WTC11 (cell line): ENCODE measurements around the gene EMSY.

Experiments used
- GABPB1 ChIP-seq: sonication (generic); formaldehyde crosslinking; IDR thresholded peaks from 2 replicates; pipeline ENCODE4 v1.8.1; 2023; ENCODE audit warnings: mild to moderate bottlenecking, missing genetic modification reagents
- MYBL2 ChIP-seq: sonication (generic); formaldehyde crosslinking; IDR thresholded peaks from 2 replicates; pipeline ENCODE4 v1.8.1; 2023; ENCODE audit warnings: mild to moderate bottlenecking, moderate library complexity, missing genetic modification reagents
- TF ChIP-seq, protein P1 (sequence below): fragments of 200-600 bp; IDR thresholded peaks from 2 replicates; pipeline ENCODE4 v1.8.0; 2022; ENCODE audit warnings: antibody characterized with exemption

DNA sequence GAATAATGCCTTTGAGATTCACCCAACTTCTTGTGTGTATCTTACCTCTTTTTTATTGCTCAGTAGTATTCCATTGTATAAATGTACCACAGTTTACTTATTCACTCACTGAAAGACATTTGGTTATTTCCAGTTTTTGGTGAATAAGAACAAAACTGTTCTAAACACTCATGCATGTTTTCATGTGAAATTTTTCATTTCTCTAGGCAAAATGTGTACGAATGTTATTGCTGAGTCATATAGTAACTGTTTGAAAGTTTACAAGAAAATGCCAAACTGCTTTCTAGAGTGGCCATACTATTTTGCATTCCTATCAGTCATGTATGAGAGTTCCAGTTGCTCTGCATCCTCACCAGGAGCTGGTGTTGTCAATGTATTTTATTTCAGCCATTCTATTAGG, 8.8 kb upstream of the EMSY start:
- TF ChIP-seq GABPB1 (no peak), MYBL2 (CRISPR knock-in tag) (no peak)
- TF ChIP-seq, protein P1, sequence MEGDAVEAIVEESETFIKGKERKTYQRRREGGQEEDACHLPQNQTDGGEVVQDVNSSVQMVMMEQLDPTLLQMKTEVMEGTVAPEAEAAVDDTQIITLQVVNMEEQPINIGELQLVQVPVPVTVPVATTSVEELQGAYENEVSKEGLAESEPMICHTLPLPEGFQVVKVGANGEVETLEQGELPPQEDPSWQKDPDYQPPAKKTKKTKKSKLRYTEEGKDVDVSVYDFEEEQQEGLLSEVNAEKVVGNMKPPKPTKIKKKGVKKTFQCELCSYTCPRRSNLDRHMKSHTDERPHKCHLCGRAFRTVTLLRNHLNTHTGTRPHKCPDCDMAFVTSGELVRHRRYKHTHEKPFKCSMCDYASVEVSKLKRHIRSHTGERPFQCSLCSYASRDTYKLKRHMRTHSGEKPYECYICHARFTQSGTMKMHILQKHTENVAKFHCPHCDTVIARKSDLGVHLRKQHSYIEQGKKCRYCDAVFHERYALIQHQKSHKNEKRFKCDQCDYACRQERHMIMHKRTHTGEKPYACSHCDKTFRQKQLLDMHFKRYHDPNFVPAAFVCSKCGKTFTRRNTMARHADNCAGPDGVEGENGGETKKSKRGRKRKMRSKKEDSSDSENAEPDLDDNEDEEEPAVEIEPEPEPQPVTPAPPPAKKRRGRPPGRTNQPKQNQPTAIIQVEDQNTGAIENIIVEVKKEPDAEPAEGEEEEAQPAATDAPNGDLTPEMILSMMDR, result no peak
